Astrocyte of the cerebellum (primary cell): ENCODE data around the gene ATG2B.
A peak's percentile ranks its signal among the peaks of the same experiment; 100 is the strongest.

Experiments
- DNase-seq: peaks from one replicate; pipeline ENCODE4 v3.0.0-alpha.2; 2011; ENCODE audit warnings: low read depth
- H3K4me3 ChIP-seq: 2 replicates; pipeline ENCODE4 v1.5.1; 2011; ENCODE audit warnings: mild to moderate bottlenecking, low read depth, low read length, moderate library complexity
- CTCF ChIP-seq: IDR thresholded peaks from 2 replicates; pipeline ENCODE4 v1.5.1; 2012; ENCODE audit warnings: low read length, low read depth, moderate library complexity, mild to moderate bottlenecking; ENCODE audit errors: missing control alignments
- in situ Hi-C: cut with HindIII; loops from 2 replicates; pipeline ENCODE4 v1.10.0; 2017; ENCODE audit warnings: low sequenced_read_pairs

ATG2B gene

DNA sequence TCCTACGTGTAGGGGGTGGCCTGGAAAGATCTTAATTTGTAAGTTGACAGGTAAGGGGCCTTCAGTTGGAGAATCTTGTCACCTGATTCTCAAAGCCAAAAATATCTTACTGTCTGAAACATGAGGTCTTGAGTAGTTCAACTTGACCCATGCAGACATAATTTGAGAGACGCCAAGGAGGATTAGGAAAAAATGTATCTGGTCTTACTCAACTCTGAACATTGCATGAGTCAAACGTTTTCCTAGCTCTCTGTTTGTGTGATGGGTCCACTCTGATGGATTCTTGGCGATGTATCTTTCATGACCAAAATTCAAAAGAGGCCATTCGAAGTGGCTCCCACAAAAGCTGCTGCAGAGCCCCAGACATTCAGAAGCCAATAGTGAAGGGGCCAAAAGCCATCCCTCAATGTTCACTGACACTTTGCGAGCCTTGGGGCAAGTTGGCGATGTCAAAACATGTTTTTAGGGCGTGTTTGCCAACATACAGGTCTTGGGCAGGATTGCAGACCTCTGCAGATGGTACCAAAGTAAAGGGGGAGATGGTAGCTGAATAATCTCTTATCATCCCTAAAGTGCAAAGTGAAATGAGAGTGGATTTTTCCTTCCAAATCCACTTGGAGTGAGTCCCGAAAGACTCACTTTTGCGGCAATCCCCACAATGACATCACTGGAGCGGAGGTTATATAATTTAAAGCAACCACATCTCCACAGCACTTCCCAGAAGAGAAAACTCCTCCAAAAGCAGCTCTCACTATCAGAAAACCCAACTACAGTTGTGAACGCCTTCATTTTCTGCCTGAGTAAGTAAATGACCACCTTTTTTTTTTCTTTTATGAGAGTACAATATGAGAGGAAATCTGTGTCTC lies 107.4 kb downstream of the ATG2B start, which contains the start of gene BDKRB1:
TSS of gene BDKRB1 (plus strand) at position 710 of the 866 bp plus-strand sequence. CDS start 7,473 bp downstream, outside the sequence.
- no peak for TF ChIP-seq CTCF
- no peak within 1 kb of the TSS for H3K4me3 ChIP-seq
- in situ Hi-C loops = no loop called here
- DNase-seq = no peak

GRCh38 chr14:96254687-96255086 lies 108.5 kb downstream of the ATG2B start:
- in situ Hi-C loops = no loop called here
- DNase-seq = no peak
- no peak for TF ChIP-seq CTCF

GRCh38 chr14:96252999-96253539 lies 110.1 kb downstream of the ATG2B start:
- no peak overlapping the region for H3K4me3 ChIP-seq
- peak; percentile 68 for DNase-seq
- no peak for TF ChIP-seq CTCF
- in situ Hi-C loops = no loop called here

More at GRCh38 chr14:96254687-96255086, 108.5 kb downstream of the ATG2B start:
- H3K4me3 ChIP-seq = no peak overlapping the region

- no peak for TF ChIP-seq CTCF
- in situ Hi-C loops = no loop called here
- no peak for DNase-seq
- no peak overlapping the region for H3K4me3 ChIP-seq
Observed at GRCh38 chr14:96252323-96252998, 110.7 kb downstream of the ATG2B start.

- TF ChIP-seq CTCF = no peak
- no peak overlapping the region for H3K4me3 ChIP-seq
- in situ Hi-C loops = no loop called here
- DNase-seq = no peak
Observed at GRCh38 chr14:96251656-96252155, 111.4 kb downstream of the ATG2B start.

DNA sequence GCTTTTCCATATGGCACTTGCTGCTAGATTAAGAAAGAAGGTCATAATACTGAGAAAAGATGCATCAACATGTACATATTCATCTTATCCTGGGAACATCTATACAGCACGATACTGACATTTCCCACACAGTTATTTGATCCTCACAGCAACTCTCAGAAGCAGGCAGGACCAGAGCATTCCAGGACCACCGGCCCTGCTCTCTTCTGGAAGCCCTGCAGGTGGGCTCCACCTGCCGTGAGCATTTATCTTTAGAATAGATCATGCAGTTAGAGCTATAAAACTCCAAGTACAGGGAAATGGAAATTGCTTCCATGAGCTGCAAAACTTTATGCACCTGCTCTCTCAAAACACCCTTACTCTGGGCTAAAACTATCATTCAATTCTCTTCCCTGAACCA lies 112.7 kb downstream of the ATG2B start:
- DNase-seq = no peak
- in situ Hi-C loops = no loop called here

More for the DNA sequence above, 112.7 kb downstream of the ATG2B start:
- TF ChIP-seq CTCF = no peak
- H3K4me3 ChIP-seq = no peak overlapping the region
